K562 (cell line): ENCODE data around the gene CARD11. TPM values are rescaled to one million over a fixed set of nuclear protein-coding genes. Genes with fewer than 3 reads are reported as not detected.

ENCODE experiments used
- ATAC-seq: fragments of 200-7000 bp; cut with Tn5 transposase; 3 replicates; pipeline ENCODE4 v1.9.1; 2020; ENCODE audit warnings: moderate library complexity
- BruUV-seq: library from RNA; stranded (reverse); fragments of 400-500 nt; replicated peaks from 2 replicates; lab custom pipeline; 2021; lab: Mats Ljungman, UMichigan
- CTCF ChIA-PET: fragments of 300-600 bp; formaldehyde crosslinking; extraction: SDS; loops from one replicate; lab custom pipeline; 2021; ENCODE audit warnings: low intra/inter-chr PET ratio; lab: Yijun Ruan, JAX
- POLR2A ChIA-PET: fragments of 300-600, 350-650 bp; sonication (Branson Sonifier 250); formaldehyde crosslinking; extraction: SDS; loops from one replicate; lab custom pipeline; 2021; ENCODE audit warnings: antibody characterized with exemption, inconsistent platforms; lab: Yijun Ruan, JAX
- DNase-seq, 4 experiments: peaks; one replicate each; pipeline versions ENCODE4 v3.0.0 to v3.0.0-alpha.2; 2011 to 2018; ENCODE audit warnings: low spot score in 3 of 4, mixed read lengths in 3 of 4; ENCODE audit errors: extremely low read depth in 1 of 4
- FAIRE-seq: peaks from 2 replicates; lab custom pipeline; 2011; peaks lifted over from hg19 to GRCh38; lab: Jason Lieb, UNC
- H2AFZ ChIP-seq: 2 replicates; pipeline ENCODE4 v1.6.0; 2011; ENCODE audit warnings: low read depth, low read length, control low read depth, inconsistent platforms
- H3K27ac ChIP-seq: fragments of 200-600 bp; 3 replicates; pipeline ENCODE4 v1.8.0; 2011; ENCODE audit warnings: low read depth, mild to moderate bottlenecking, control low read depth, inconsistent platforms, low read length, moderate library complexity, mixed read lengths; ENCODE audit errors: extremely low read depth
- H3K27me3 ChIP-seq, 2 experiments: fragments of 300-600 bp in 1 of 2; 2 replicates in 1 of 2; 3 replicates in 1 of 2; pipeline versions ENCODE4 v1.6.0 to v1.8.0; 2011; ENCODE audit warnings: inconsistent platforms in 2 of 2, low read length in 2 of 2, mild to moderate bottlenecking in 1 of 2, mixed read lengths in 1 of 2, moderate library complexity in 1 of 2; ENCODE audit not compliant: control insufficient read depth in 2 of 2, insufficient read depth in 2 of 2
- H3K36me3 ChIP-seq: fragments of 300-600 bp; 3 replicates; pipeline ENCODE4 v1.8.0; 2011; ENCODE audit warnings: mild to moderate bottlenecking, low read length, inconsistent platforms; ENCODE audit not compliant: control insufficient read depth, insufficient read depth
- H3K4me1 ChIP-seq, 2 experiments: fragments of 200-600 bp in 1 of 2; replicated peaks in 1 of 2; 2 replicates in 1 of 2; 3 replicates in 1 of 2; pipeline versions ENCODE4 v1.5.1 to v1.8.0; 2011; ENCODE audit warnings: inconsistent platforms in 2 of 2, low read length in 2 of 2, mild to moderate bottlenecking in 1 of 2, mixed read lengths in 1 of 2, moderate library complexity in 1 of 2; ENCODE audit not compliant: control insufficient read depth in 2 of 2, insufficient read depth in 2 of 2
- H3K4me2 ChIP-seq: 2 replicates; pipeline ENCODE4 v1.6.1; 2011; ENCODE audit warnings: low read length, control low read depth, inconsistent platforms, mixed read lengths; ENCODE audit not compliant: insufficient read depth
- H3K4me3 ChIP-seq: fragments of 200-600 bp; sonication (generic), shearing (Covaris generic); 2 replicates; pipeline ENCODE4 v1.5.1; 2016; ENCODE audit warnings: control low read depth, inconsistent platforms
- H3K79me2 ChIP-seq: fragments of 200-600 bp; 3 replicates; pipeline ENCODE4 v1.8.0; 2011; ENCODE audit warnings: low read length, inconsistent platforms; ENCODE audit not compliant: control insufficient read depth, insufficient read depth
- H3K9ac ChIP-seq, 2 experiments: 2 replicates each; pipeline versions ENCODE4 v1.6.0 to v1.6.1; 2011; ENCODE audit warnings: low read depth in 2 of 2, low read length in 2 of 2, control low read depth in 1 of 2, inconsistent platforms in 1 of 2, mild to moderate bottlenecking in 1 of 2, mixed read lengths in 1 of 2; ENCODE audit not compliant: insufficient read depth in 1 of 2
- H3K9me1 ChIP-seq: one replicate; pipeline ENCODE4 v1.6.0; 2011; ENCODE audit warnings: inconsistent platforms, mild to moderate bottlenecking, low read length, moderate library complexity; ENCODE audit not compliant: control insufficient read depth, insufficient read depth
- H3K9me3 ChIP-seq: replicated peaks from 2 replicates; pipeline ENCODE4 v1.5.1; 2011; ENCODE audit warnings: low read depth, low read length, inconsistent platforms; ENCODE audit not compliant: control insufficient read depth, insufficient read depth
- H4K20me1 ChIP-seq: replicated peaks from 2 replicates; pipeline ENCODE4 v1.6.1; 2011; ENCODE audit warnings: low read length, inconsistent platforms, mixed read lengths; ENCODE audit not compliant: control insufficient read depth, insufficient read depth
- BRF1 ChIP-seq: IDR thresholded peaks from 3 replicates; pipeline ENCODE4 v1.6.1; 2011; ENCODE audit warnings: borderline replicate concordance, mild to moderate bottlenecking; ENCODE audit not compliant: insufficient read length; ENCODE audit errors: extremely low read depth
- C11orf30 ChIP-seq: fragments of 450-650 bp; IDR thresholded peaks from 2 replicates; pipeline ENCODE4 v1.6.1; 2016; ENCODE audit warnings: low read depth, mild to moderate bottlenecking
- CBFA2T3 ChIP-seq: fragments of 450-650 bp; IDR thresholded peaks from 2 replicates; pipeline ENCODE4 v1.6.1; 2017
- CHD4 ChIP-seq: fragments of 200-600 bp; sonication (generic); IDR thresholded peaks from 3 replicates; pipeline ENCODE4 v1.6.1; 2012; ENCODE audit warnings: low read depth, mild to moderate bottlenecking, mixed read lengths, low read length, inconsistent platforms; ENCODE audit not compliant: insufficient read depth, insufficient replicate concordance, poor library complexity, severe bottlenecking
- HCFC1 ChIP-seq: IDR thresholded peaks from 2 replicates; pipeline ENCODE4 v1.6.1; 2012; ENCODE audit warnings: low read depth, low read length, improper control_type of control experiment
- MAFK ChIP-seq: IDR thresholded peaks from 2 replicates; pipeline ENCODE4 v1.6.1; 2011; ENCODE audit warnings: low read length, improper control_type of control experiment
- MEIS2 ChIP-seq: fragments of 450-650 bp; IDR thresholded peaks from 2 replicates; pipeline ENCODE4 v1.6.1; 2014; ENCODE audit warnings: mild to moderate bottlenecking; ENCODE audit not compliant: partially characterized antibody
- POLR2AphosphoS5 ChIP-seq: IDR thresholded peaks from 2 replicates; pipeline ENCODE4 v1.6.1; 2011; ENCODE audit warnings: mild to moderate bottlenecking, low read depth, low read length, moderate library complexity; ENCODE audit not compliant: control insufficient read depth, insufficient read depth
- POLR2H ChIP-seq: IDR thresholded peaks from 2 replicates; pipeline ENCODE4 v1.6.1; 2016; ENCODE audit warnings: missing genetic modification characterization, low read depth, mild to moderate bottlenecking, control low read depth, missing compliant biosample characterization, moderate library complexity
- PPARD ChIP-seq: fragments of 250-450 bp; sonication (Bioruptor Pico); IDR thresholded peaks from 2 replicates; pipeline ENCODE4 v1.8.0; 2022; ENCODE audit warnings: inconsistent platforms, mild to moderate bottlenecking, moderate library complexity
- PRPF4 ChIP-seq: fragments of 200-400 bp; formaldehyde crosslinking; IDR thresholded peaks from one replicate; pipeline ENCODE4 v1.6.1; 2017; ENCODE audit warnings: low read length, low read depth, mild to moderate bottlenecking; ENCODE audit not compliant: insufficient read depth, poor library complexity, severe bottlenecking
- RUNX1 ChIP-seq: sonication (generic); IDR thresholded peaks from 2 replicates; pipeline ENCODE4 v1.6.1; 2016; ENCODE audit warnings: antibody characterized with exemption, low read depth
- ZKSCAN8 ChIP-seq: fragments of 200-800 bp; sonication (Bioruptor generic); IDR thresholded peaks from 2 replicates; pipeline ENCODE4 v1.6.1; 2016; ENCODE audit warnings: missing genetic modification characterization, missing compliant biosample characterization
- ZNF165 ChIP-seq: fragments of 250-450 bp; sonication (Bioruptor Pico); IDR thresholded peaks from 2 replicates; pipeline ENCODE4 v1.4.0; 2020; ENCODE audit warnings: borderline replicate concordance
- WGBS: fragments of 100-300 bp; shearing (Covaris generic); methylation state at CpG from one replicate; pipeline ENCODE4 v1.1.6; 2016; ENCODE audit warnings: low coverage, mixed read lengths; ENCODE audit not compliant: insufficient coverage; ENCODE audit errors: missing lambda C conversion rate; 5-methylcytosine and 5-hydroxymethylcytosine counted together
- in situ Hi-C: fragments of 300-500 bp; cut with MboI; formaldehyde crosslinking; loops from 4 replicates; pipeline ENCODE4 v1.15.0; 2018; ENCODE audit warnings: inconsistent platforms, mixed read lengths
- intact Hi-C: fragments of 100-400 bp; cut with micrococcal nuclease; formaldehyde crosslinking; loops from 2 replicates; pipeline ENCODE4 v1.14.2; 2022
- polyA plus RNA-seq, 8 experiments: library from polyadenylated mRNA; depleted of rRNA in 4 of 8; stranded (reverse) in 5 of 8; unstranded in 3 of 8; fragments of >200 nt; fragmentation: Nextera tagmentation in 2 of 8; fragmentation: Illumina TruSeq in 1 of 8; extraction: Ambion mirVana in 2 of 8; extraction: Trizol in 1 of 8; gene quantifications; 2 replicates each; pipeline versions ENCODE4 v1.2.1 to v1.2.3, GENCODE V29; 2011 to 2014; ENCODE audit warnings: inconsistent platforms in 1 of 8, missing spikeins in 1 of 8
- total RNA-seq, 7 experiments: library from RNA; depleted of rRNA in 6 of 7; stranded (reverse); fragments of >200 nt in 6 of 7; fragmentation: Illumina TruSeq in 2 of 7; extraction: Trizol in 2 of 7; gene quantifications; 2 replicates each; pipeline versions ENCODE4 v1.2.1 to v1.2.3, GENCODE V29; 2011 to 2021; ENCODE audit warnings: low replicate concordance in 1 of 7
- TF ChIP-seq, protein P1 (sequence below): fragments of 450-650 bp; IDR thresholded peaks from 2 replicates; pipeline ENCODE4 v1.6.1; 2018; ENCODE audit not compliant: partially characterized antibody
- TF ChIP-seq, protein P2 (sequence below): fragments of 450-650 bp; conservative IDR thresholded peaks from 2 replicates; pipeline ENCODE4 v1.6.1; 2016; ENCODE audit warnings: missing genetic modification characterization, low read depth, mild to moderate bottlenecking, control low read depth, missing compliant biosample characterization
- TF ChIP-seq, protein P3 (sequence below): fragments of 250-450 bp; sonication (Bioruptor Pico); IDR thresholded peaks from 2 replicates; pipeline ENCODE4 v1.5.0; 2021

The CARD11 gene
- total and polyA plus RNA-seq, 9 of the 15 experiments (the other 6 are each of a cell fraction or from before 2014, with no cell fraction given) = 0.07 to 12.8 (median 5.7) TPM

DNA sequence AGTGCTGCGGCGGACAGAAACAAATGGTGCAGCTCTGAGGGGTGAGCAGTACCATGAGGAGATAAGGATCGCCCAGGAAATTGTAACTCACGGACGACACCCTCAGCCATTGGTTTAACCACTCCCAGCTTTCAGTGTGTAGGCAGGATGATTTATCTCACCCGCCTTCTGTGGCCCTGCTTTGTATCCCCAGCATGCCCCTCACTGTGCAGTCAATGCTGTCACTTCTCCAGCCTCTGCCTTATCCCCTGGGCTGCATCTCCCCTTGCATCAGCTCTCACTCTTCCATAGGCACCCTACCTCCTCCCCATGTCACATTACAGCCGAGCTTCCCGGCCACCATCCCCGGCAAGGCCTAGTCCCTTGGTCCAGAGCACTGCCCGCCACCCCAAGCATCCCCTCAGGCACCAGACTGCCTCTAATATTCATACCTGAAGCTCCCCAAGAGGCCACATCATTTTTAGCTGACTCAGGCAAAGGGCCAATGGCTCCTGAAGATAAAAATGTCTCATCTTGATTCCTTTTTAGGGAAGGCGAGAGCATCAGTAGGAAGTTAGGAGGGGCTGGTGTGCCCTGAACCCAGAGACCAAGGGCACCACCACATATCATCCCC lies 77.1 kb downstream of the CARD11 start:
- H3K4me1 ChIP-seq = peaks cover 0 to 8% of the 10 kb centered on the region in 2 experiments; a peak in 1 of 5 replicates
- WGBS = 45% methylated on average over 10 of the region's 11 CpGs
- no peaks in the 10 kb centered on the region for H3K36me3 ChIP-seq
- no peak overlapping the region for H3K27ac ChIP-seq
- no peak overlapping the region for H3K4me3 ChIP-seq
- peak; percentile 81 for ATAC-seq
- CTCF ChIA-PET = no interaction called here
- no peak overlapping the region for H3K4me2 ChIP-seq
- in situ Hi-C loops = no loop called here
- H3K9me3 ChIP-seq = peaks cover 8% of the 10 kb centered on the region
- no peaks in the 10 kb centered on the region for H3K27me3 ChIP-seq
- H3K9me1 ChIP-seq = no peaks in the 10 kb centered on the region
- intact Hi-C loops = no loop called here
- no peak for FAIRE-seq
- H2AFZ ChIP-seq = no peak overlapping the region
- H3K79me2 ChIP-seq = no peaks in the 10 kb centered on the region
- no peak overlapping the region for H3K9ac ChIP-seq
- POLR2A ChIA-PET = interaction anchor here (1.3 to 1.8 kb wide), 2 partner anchors 9 to 10 kb away, joined by 3 to 8 read pairs; no protein-coding TSS in a partner anchor
- DNase-seq = peak in 2 of 4 experiments; percentile 32 to 34
- no TSS peak for BruUV-seq
- H4K20me1 ChIP-seq = no peaks in the 10 kb centered on the region
- TF ChIP-seq PPARD (CRISPR knock-in tag) (no peak), PRPF4 (no peak), MAFK (peak; percentile 69; the same call in 1 of the 2 replicates), CBFA2T3 (peak; percentile 48), POLR2AphosphoS5 (no peak), HCFC1 (no peak), POLR2H (tag) (no peak), ZNF165 (CRISPR knock-in tag) (no peak), C11orf30 (peak; percentile 91), ZKSCAN8 (CRISPR knock-in tag) (no peak), MEIS2 (peak; percentile 93), BRF1 (no peak), RUNX1 (no peak), CHD4 (no peak)
- TF ChIP-seq, protein P1, sequence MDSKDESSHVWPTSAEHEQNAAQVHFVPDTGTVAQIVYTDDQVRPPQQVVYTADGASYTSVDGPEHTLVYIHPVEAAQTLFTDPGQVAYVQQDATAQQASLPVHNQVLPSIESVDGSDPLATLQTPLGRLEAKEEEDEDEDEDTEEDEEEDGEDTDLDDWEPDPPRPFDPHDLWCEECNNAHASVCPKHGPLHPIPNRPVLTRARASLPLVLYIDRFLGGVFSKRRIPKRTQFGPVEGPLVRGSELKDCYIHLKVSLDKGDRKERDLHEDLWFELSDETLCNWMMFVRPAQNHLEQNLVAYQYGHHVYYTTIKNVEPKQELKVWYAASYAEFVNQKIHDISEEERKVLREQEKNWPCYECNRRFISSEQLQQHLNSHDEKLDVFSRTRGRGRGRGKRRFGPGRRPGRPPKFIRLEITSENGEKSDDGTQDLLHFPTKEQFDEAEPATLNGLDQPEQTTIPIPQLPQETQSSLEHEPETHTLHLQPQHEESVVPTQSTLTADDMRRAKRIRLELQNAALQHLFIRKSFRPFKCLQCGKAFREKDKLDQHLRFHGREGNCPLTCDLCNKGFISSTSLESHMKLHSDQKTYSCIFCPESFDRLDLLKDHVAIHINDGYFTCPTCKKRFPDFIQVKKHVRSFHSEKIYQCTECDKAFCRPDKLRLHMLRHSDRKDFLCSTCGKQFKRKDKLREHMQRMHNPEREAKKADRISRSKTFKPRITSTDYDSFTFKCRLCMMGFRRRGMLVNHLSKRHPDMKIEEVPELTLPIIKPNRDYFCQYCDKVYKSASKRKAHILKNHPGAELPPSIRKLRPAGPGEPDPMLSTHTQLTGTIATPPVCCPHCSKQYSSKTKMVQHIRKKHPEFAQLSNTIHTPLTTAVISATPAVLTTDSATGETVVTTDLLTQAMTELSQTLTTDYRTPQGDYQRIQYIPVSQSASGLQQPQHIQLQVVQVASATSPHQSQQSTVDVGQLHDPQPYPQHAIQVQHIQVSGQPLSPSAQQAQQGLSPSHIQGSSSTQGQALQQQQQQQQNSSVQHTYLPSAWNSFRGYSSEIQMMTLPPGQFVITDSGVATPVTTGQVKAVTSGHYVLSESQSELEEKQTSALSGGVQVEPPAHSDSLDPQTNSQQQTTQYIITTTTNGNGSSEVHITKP = peak; percentile 41
- TF ChIP-seq, protein P2, sequence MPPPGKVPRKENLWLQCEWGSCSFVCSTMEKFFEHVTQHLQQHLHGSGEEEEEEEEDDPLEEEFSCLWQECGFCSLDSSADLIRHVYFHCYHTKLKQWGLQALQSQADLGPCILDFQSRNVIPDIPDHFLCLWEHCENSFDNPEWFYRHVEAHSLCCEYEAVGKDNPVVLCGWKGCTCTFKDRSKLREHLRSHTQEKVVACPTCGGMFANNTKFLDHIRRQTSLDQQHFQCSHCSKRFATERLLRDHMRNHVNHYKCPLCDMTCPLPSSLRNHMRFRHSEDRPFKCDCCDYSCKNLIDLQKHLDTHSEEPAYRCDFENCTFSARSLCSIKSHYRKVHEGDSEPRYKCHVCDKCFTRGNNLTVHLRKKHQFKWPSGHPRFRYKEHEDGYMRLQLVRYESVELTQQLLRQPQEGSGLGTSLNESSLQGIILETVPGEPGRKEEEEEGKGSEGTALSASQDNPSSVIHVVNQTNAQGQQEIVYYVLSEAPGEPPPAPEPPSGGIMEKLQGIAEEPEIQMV (tag) = no peak
- TF ChIP-seq, protein P3, sequence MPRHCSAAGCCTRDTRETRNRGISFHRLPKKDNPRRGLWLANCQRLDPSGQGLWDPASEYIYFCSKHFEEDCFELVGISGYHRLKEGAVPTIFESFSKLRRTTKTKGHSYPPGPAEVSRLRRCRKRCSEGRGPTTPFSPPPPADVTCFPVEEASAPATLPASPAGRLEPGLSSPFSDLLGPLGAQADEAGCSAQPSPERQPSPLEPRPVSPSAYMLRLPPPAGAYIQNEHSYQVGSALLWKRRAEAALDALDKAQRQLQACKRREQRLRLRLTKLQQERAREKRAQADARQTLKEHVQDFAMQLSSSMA (CRISPR knock-in tag) = no peak
